Skeletal muscle satellite cell (primary cell): ENCODE measurements around the gene PKD1L1.
"Not testable (repeated sequence)": the region's sequence is repeated elsewhere in the genome, so short reads cannot be mapped to it uniquely, and the experiment has no call there.

Experiments
- H3K27me3 ChIP-seq: 2 replicates; pipeline ENCODE4 v1.7.0; 2013; ENCODE audit warnings: low read length; ENCODE audit not compliant: control insufficient read depth, insufficient read depth
- H3K36me3 ChIP-seq: 2 replicates; pipeline ENCODE4 v1.7.0; 2013; ENCODE audit warnings: mild to moderate bottlenecking, control low read depth, low read length; ENCODE audit not compliant: insufficient read depth
- H3K4me1 ChIP-seq: 2 replicates; pipeline ENCODE4 v1.7.0; 2013; ENCODE audit warnings: low read length; ENCODE audit not compliant: control insufficient read depth, insufficient read depth
- H3K4me2 ChIP-seq: 2 replicates; pipeline ENCODE4 v1.7.0; 2013; ENCODE audit warnings: mild to moderate bottlenecking, low read length
- H3K4me3 ChIP-seq: 2 replicates; pipeline ENCODE4 v1.7.0; 2013; ENCODE audit warnings: low read length
- H3K9ac ChIP-seq: 2 replicates; pipeline ENCODE4 v1.7.0; 2013; ENCODE audit warnings: mild to moderate bottlenecking, low read depth, low read length, moderate library complexity
- H3K9me3 ChIP-seq: replicated peaks from 2 replicates; pipeline ENCODE4 v1.7.0; 2013; ENCODE audit warnings: mild to moderate bottlenecking, control low read depth, low read length

PKD1L1 gene

DNA sequence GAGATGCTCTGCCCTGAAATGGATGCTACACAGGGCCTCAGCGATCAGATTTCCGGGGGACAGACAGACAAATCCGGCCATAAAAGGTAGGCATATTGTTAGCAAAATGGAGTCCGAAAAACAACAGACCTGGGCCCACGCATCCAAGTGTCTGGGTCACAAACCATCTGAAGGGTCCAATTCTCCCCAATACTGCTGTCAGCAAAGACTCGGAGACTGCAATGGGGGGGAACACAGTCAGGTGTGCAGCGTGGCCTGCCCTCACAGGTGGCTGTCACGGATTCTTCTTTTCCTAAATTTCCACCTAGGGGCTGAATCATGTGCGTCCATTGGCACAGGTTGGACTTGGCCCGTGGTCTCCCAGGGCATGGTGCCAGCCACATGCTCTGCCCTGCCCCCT, 12.9 kb downstream of the PKD1L1 start:
- H3K4me3 ChIP-seq: no peak overlapping the region
- no peak overlapping the region for H3K9ac ChIP-seq
- H3K4me1 ChIP-seq: peaks cover 11% of the 10 kb centered on the region
- H3K9me3 ChIP-seq: no peaks in the 10 kb centered on the region
- no peaks in the 10 kb centered on the region for H3K27me3 ChIP-seq
- H3K36me3 ChIP-seq: no peaks in the 10 kb centered on the region
- H3K4me2 ChIP-seq: no peak overlapping the region

DNA sequence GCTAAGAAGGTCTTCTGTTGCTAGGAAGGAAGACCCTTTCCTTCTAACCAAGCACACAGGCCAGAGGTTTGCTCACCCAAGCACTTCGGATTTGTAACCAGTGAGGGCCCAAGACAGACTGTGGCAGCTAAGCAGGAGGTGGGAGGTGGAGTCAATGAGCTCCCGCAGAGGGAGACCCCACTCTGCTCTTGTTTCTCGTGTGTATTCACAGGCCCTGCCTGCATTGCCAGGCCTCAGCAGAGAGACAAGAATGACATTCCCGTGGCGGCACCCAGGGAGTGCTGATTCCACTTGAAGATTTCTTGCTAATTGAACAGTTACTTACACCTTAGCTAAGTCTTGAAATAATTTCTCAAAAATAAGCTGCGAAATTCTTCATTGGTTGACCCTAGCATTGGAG, 13.4 kb downstream of the PKD1L1 start:
- H3K4me2 ChIP-seq: no peak overlapping the region
- no peak overlapping the region for H3K9ac ChIP-seq
- H3K4me3 ChIP-seq: no peak overlapping the region
- H3K4me1 ChIP-seq: peaks cover 6% of the 10 kb centered on the region
- no peaks in the 10 kb centered on the region for H3K9me3 ChIP-seq
- no peaks in the 10 kb centered on the region for H3K27me3 ChIP-seq
- H3K36me3 ChIP-seq: no peaks in the 10 kb centered on the region

DNA sequence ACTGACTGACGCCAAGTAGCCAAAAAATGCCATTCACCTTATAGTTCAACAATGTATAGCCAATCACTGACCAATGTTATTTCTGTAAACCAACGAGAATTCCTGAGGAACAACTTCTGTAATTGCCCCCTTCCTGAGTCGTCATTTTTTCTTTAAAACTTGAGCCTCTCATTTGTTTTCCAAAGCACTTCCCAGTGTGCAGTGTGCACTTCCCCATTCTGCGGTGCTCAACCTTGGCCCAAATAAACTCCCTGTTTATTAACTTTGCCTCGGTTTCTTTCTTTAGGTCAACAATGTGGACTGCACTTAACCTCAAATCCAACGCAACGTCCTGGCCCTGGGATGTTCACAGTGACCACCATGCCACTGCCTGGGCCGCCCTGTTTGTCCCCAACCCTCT, 15.1 kb downstream of the PKD1L1 start:
- Histone ChIP-seq H3K4me2 (no peak overlapping the region), H3K36me3 (no peaks in the 10 kb centered on the region), H3K9me3 (no peaks in the 10 kb centered on the region), H3K27me3 (no peaks in the 10 kb centered on the region), H3K4me3 (no peak overlapping the region), H3K9ac (no peak overlapping the region), H3K4me1 (peaks cover 5% of the 10 kb centered on the region)

DNA sequence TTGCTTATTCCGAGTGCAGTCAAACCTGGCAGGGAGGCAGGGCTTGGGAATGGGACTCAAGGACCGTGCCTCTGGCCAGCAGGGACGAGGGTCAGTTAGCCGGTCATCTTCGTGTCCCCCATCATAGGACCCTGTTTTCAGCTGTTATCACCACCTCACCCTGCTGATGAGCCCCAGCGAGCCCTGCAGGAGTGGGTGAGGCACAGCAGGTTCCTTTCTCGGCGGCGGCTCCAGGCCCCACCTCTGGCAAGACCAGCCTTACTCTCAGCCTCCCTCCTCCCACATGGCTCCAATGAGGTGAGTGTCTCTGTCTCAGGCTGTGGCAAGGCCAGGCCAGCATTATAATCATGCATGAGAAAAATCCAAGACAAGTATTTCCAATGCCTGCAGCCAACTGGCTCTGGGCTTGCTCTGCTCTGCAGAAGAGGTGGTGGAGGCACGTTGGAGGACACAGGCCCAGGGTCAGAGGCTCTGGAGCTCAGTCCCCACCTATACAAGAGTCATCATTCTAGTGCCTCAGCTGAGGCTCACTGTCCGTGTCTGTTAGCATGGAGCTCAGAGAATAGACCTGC, 15.7 kb downstream of the PKD1L1 start:
- Histone ChIP-seq H3K36me3 (no peaks in the 10 kb centered on the region), H3K4me3 (no peak overlapping the region), H3K27me3 (no peaks in the 10 kb centered on the region), H3K9me3 (no peaks in the 10 kb centered on the region), H3K9ac (no peak overlapping the region), H3K4me1 (peaks cover 5% of the 10 kb centered on the region), H3K4me2 (no peak overlapping the region)

DNA sequence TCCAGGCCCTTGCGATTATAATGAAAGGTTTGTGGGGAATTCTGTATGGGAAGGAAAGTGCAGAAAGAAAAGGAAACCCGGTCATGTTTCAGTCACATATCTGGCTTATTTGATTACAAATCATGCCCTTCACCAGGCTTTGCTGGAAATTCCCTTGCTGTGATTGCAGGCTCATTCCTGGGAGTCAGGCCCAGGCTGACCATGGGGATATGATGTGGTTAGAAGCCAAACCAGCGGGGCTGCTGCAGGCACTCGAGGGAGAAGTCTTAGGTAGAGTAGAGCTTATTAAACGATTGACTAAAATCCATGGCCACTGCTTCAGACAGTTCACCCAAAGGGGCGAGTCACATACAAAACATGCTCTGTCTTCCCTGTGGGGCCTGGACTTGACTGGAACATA, 16.2 kb downstream of the PKD1L1 start:
- Histone ChIP-seq H3K4me2 (no peak overlapping the region), H3K27me3 (no peaks in the 10 kb centered on the region), H3K36me3 (no peaks in the 10 kb centered on the region), H3K9me3 (no peaks in the 10 kb centered on the region), H3K9ac (no peak overlapping the region), H3K4me1 (peaks cover 5% of the 10 kb centered on the region), H3K4me3 (no peak overlapping the region)

DNA sequence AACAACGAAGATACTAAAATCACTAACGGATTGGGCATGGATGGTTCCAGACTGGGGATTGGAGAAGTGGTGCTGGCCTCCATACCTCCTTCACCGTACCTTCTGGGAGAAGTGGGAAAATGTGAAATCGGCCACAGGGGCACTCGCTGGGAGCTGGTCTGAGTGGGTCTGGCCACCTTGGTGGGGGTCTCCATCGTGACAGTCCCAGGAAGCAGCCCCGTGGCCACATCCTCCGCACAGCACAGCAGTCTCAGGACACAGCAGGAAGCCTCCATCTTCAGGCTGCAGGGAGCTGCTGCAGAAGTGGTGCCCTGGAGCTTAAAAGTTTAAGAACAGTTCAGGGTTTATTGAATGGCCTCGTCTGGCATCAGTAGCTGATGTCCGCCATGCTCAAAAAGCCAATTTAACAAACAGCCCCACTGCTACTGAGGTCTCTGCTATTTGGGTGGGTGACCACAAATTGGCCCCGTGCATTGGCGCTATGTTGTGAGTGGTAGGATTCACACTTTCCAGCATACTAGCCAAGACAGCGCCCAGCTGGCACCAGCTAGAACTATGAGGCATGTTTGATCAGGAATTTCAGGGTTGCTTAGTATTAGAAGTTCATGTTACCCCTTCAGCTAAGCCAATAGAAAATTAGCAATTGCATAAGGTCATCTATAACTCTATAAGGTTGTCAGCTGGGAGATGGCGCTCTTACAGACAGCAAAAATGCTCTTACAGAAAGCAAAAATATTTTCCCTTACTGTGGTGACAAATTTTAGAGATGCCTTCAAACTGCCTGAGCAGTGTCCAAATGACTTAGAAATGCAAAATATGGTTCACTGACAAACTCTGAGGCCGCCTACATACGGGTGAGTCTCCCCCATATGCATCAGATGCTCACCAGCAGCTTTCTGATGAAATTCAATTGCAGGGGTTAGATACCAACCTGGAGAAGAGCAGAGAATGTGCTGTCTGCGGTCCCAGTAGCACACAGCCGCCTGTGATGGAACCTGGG, 17.0 kb downstream of the PKD1L1 start:
- Histone ChIP-seq H3K36me3 (no peaks in the 10 kb centered on the region), H3K27me3 (no peaks in the 10 kb centered on the region), H3K9ac (no peak overlapping the region), H3K9me3 (no peaks in the 10 kb centered on the region), H3K4me3 (no peak overlapping the region), H3K4me2 (no peak overlapping the region), H3K4me1 (peaks cover 5% of the 10 kb centered on the region)

DNA sequence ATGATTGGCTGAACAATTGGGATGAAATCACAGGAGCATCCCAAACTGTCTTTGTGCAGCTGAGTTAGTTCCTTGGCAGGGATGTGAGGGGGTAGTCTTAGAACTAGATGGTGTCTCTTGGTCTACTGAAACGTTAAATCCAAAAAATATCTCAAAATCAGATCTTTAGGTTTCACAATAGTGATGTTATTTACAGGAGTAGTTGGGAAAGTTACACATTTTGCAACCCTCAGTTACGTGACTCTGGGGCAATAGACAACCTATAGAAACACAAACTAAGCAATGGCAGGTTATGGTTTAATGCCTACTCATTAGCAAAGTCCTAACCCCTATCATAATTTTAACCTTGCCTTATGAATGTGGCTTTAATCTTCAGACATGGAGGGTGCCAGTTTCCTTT, 24.0 kb downstream of the PKD1L1 start:
- H3K4me1 ChIP-seq: no peaks in the 10 kb centered on the region
- no peaks in the 10 kb centered on the region for H3K9me3 ChIP-seq
- H3K4me3 ChIP-seq: no peak overlapping the region
- no peak overlapping the region for H3K9ac ChIP-seq
- H3K27me3 ChIP-seq: peaks cover 3% of the 10 kb centered on the region
- no peak overlapping the region for H3K4me2 ChIP-seq
- no peaks in the 10 kb centered on the region for H3K36me3 ChIP-seq

DNA sequence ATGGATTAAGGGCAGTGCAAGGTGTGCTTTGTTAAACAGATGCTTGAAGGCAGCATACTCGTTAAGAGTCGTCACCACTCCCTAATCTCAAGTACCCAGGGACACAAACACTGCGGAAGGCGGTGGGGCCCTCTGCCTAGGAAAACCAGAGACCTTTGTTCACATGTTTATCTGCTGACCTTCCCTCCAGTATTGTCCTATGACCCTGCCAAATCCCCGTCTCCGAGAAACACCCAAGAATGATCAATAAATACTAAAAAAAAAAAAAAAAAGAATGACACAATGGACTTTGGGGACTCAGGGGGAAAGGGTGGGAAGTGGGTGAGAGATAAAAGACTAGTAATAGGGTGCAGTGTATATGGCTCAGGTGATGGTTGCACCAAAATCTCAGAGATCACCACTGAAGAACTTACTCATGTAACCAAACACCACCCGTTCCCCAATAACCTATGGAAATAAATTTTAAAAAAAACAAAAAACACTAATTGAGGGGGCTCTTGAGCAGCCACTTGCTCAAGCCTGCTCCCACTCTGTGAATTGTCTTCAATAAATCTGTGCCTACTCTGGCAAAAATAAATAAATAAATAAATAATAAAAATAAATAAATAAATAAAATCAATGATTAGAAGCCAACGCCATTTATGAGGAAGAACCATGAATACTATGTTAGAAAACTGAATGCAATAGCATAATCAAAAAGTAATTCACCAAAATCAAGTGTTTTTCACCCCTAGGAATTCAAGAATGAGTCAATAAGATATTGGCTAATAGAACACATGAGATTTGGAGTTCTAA, 25.0 kb downstream of the PKD1L1 start:
- not testable (repeated sequence) for H3K4me2 ChIP-seq

DNA sequence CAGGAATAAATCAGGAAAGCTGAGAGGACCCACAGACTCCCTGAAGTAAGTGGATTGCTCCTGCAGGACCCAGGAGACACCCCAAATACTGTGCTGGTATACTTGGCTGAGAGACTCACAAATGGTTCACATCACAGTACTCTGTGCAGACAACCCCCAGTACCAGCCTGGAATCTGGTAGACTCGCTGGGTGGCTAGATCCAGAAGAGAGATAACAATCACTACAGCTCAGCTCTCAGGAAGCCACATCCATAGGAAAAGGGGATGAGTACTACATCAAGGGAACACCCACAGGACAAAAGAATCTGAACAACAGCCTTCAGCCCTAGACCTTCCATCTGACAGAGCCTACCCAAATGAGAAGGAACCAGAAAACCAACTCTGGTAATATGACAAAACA, 31.8 kb downstream of the PKD1L1 start:
- H3K9ac ChIP-seq, H3K4me2 ChIP-seq, H3K4me1 ChIP-seq, H3K4me3 ChIP-seq, H3K36me3 ChIP-seq, H3K27me3 ChIP-seq, H3K9me3 ChIP-seq: not testable (repeated sequence)

More for the DNA sequence above, 25.0 kb downstream of the PKD1L1 start:
- not testable (repeated sequence) for H3K27me3 ChIP-seq, H3K4me1 ChIP-seq, H3K9ac ChIP-seq, H3K36me3 ChIP-seq, H3K4me3 ChIP-seq, H3K9me3 ChIP-seq

DNA sequence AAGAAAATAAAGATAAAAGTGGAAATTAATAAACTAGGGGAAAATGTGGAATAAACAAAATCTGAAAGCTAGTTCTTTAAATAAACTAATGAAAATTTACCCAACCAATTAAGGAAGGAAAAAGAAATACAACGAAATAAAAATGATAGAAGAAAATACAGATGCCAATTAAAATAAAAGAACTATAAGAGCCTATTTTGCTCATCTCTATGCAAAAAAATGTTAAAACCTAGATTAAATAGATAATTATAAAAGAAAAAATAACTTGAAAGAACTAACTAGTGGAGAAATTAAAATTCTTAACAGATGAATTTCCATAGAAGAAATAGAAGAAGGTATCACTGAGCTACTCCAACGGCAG, 32.7 kb downstream of the PKD1L1 start:
- no peaks in the 10 kb centered on the region for H3K4me1 ChIP-seq

DNA sequence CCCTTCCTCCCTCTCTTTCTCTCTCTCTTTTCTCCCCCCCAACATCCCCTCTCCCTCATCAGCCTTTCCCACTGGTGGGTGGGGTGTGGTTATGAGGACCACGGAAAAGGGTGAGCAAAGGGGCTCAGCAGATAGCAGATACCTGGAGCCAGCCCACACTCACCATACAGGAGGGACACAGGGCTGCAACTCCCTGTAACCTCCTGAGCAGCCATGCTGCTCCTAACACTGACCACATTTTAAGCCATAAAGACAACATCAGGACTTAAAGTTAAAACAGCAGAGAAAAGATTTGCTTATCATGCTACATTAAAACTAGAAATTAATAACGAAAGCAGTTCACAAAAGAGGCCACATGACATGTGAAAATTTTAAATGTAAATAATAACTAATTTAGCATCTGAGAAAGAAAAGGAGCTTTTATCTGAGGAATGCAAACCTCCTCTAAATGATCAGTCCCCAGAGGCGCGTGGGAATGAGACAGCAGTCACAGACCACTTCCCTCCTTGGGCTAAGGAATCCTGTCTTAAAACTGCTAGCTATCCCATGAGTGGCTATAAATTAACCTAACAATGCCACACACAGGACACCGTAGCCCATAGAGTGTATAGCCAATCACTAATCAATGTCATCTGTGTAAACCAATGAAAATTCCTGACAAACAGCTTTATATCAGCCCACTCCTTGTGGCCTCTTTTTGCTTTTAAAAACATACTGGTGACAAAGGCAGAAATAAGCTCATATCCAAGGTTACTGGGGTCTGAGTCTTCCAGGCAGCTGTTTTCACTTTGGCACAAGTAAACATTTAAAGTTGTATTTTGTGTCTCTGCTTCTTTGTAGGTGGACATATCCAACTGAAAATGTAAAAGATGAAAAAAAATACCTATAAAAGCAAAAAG, 33.3 kb downstream of the PKD1L1 start:
- Histone ChIP-seq H3K4me2 (no peak overlapping the region), H3K9me3 (no peaks in the 10 kb centered on the region), H3K27me3 (peaks cover 5% of the 10 kb centered on the region), H3K9ac (no peak overlapping the region), H3K36me3 (no peaks in the 10 kb centered on the region), H3K4me3 (no peak overlapping the region), H3K4me1 (no peaks in the 10 kb centered on the region)

More for the DNA sequence above, 32.7 kb downstream of the PKD1L1 start:
- H3K4me3 ChIP-seq: no peak overlapping the region
- peaks cover 5% of the 10 kb centered on the region for H3K27me3 ChIP-seq
- H3K36me3 ChIP-seq: no peaks in the 10 kb centered on the region
- H3K9ac ChIP-seq: no peak overlapping the region
- no peak overlapping the region for H3K4me2 ChIP-seq
- no peaks in the 10 kb centered on the region for H3K9me3 ChIP-seq
